Stimulated activated CD4-positive, alpha-beta T cell treated with anti-CD3 and anti-CD28 coated beads, TNF-alpha, amount 100 ng/mL, for 24 hours (primary cell): Measurements from ENCODE around the gene TMEM50A.
"Not testable (repeated sequence)": the region's sequence is repeated elsewhere in the genome, so short reads cannot be mapped to it uniquely, and the experiment has no call there.

ENCODE experiments used
- DNase-seq, 3 experiments: peaks; one replicate each; pipeline ENCODE4 v3.0.0-alpha.2; 2020; ENCODE audit warnings: low read depth in 3 of 3

Gene TMEM50A

GRCh38 chr1:25338188-25338981, at the start of gene TMEM50A:
TSS of gene TMEM50A (plus strand) at chr1:25338334. CDS start at chr1:25340487, 2,153 bp downstream.
- peak; percentile 70 to 87 (median 76) for DNase-seq

GRCh38 chr1:25288573-25289101, 49.5 kb upstream of the TMEM50A start:
- not testable (repeated sequence) for DNase-seq

- not testable (repeated sequence) for DNase-seq
Measured at GRCh38 chr1:25290043-25290442, 48.1 kb upstream of the TMEM50A start.

- DNase-seq: not testable (repeated sequence)
Measured at GRCh38 chr1:25293426-25293825, 44.7 kb upstream of the TMEM50A start.

GRCh38 chr1:25294889-25295826, 43.0 kb upstream of the TMEM50A start:
- not testable (repeated sequence) for DNase-seq

- DNase-seq: not testable (repeated sequence)
Measured at GRCh38 chr1:25296501-25296900, 41.6 kb upstream of the TMEM50A start.

- not testable (repeated sequence) for DNase-seq
Measured at GRCh38 chr1:25300729-25301128, 37.4 kb upstream of the TMEM50A start.

GRCh38 chr1:25302330-25302729, 35.8 kb upstream of the TMEM50A start:
- DNase-seq: not testable (repeated sequence)

GRCh38 chr1:25304936-25305335, 33.2 kb upstream of the TMEM50A start:
- DNase-seq: not testable (repeated sequence)

GRCh38 chr1:25308168-25308567, 30.0 kb upstream of the TMEM50A start:
- not testable (repeated sequence) for DNase-seq

GRCh38 chr1:25309085-25309484, 29.0 kb upstream of the TMEM50A start:
- not testable (repeated sequence) for DNase-seq

- not testable (repeated sequence) for DNase-seq
Measured at GRCh38 chr1:25309486-25309885, 28.6 kb upstream of the TMEM50A start.

- not testable (repeated sequence) for DNase-seq
Measured at GRCh38 chr1:25312806-25313470, 25.2 kb upstream of the TMEM50A start.

- not testable (repeated sequence) for DNase-seq
Measured at GRCh38 chr1:25320314-25320938, 17.7 kb upstream of the TMEM50A start.

- DNase-seq: not testable (repeated sequence)
Measured at GRCh38 chr1:25322127-25322526, 16.0 kb upstream of the TMEM50A start.

- DNase-seq: not testable (repeated sequence)
Measured at GRCh38 chr1:25324407-25324806, 13.7 kb upstream of the TMEM50A start.

- not testable (repeated sequence) for DNase-seq
Measured at GRCh38 chr1:25327864-25328790, 10.0 kb upstream of the TMEM50A start.

GRCh38 chr1:25328791-25329185, 9.3 kb upstream of the TMEM50A start:
- not testable (repeated sequence) for DNase-seq

- not testable (repeated sequence) for DNase-seq
Measured at GRCh38 chr1:25329336-25329735, 8.8 kb upstream of the TMEM50A start.

GRCh38 chr1:25329950-25330349, 8.2 kb upstream of the TMEM50A start:
- DNase-seq: not testable (repeated sequence)
